Cardiac muscle cell (in vitro differentiated cells and primary cell): ENCODE results near the gene FAM174B. TPM values are rescaled to one million over a fixed set of nuclear protein-coding genes. Genes with fewer than 3 reads are reported as not detected.
A peak's percentile ranks its signal among the peaks of the same experiment; 100 is the strongest.

Experiments used
- DNase-seq, 2 donors: peaks; one replicate each; pipeline versions ENCODE4 v3.0.0 to v3.0.0-alpha.2; 2010 to 2017; ENCODE audit warnings: low read depth in 1 of 2, low spot score in 1 of 2
- H3K27ac ChIP-seq: fragments of 200-600 bp; sonication (generic); 2 replicates; pipeline ENCODE4 v1.5.1; 2016
- H3K27me3 ChIP-seq: fragments of 200-600 bp; sonication (generic); 2 replicates; pipeline ENCODE4 v1.6.0; 2016; ENCODE audit warnings: control low read depth
- H3K36me3 ChIP-seq: fragments of 200-600 bp; sonication (generic); 2 replicates; pipeline ENCODE4 v1.5.1; 2016; ENCODE audit warnings: control low read depth
- H3K4me1 ChIP-seq: fragments of 200-600 bp; sonication (generic); 2 replicates; pipeline ENCODE4 v1.8.1; 2017; ENCODE audit warnings: low read depth, mild to moderate bottlenecking, mixed run types
- H3K4me3 ChIP-seq: fragments of 200-600 bp; sonication (generic); 2 replicates; pipeline ENCODE4 v1.5.1; 2016; ENCODE audit warnings: mild to moderate bottlenecking
- H3K9me3 ChIP-seq: fragments of 200-600 bp; sonication (generic); 2 replicates; pipeline ENCODE4 v1.5.1; 2017; ENCODE audit warnings: low read depth, mild to moderate bottlenecking, control low read depth
- CTCF ChIP-seq: IDR thresholded peaks from 2 replicates; pipeline ENCODE4 v1.5.1; 2012; ENCODE audit warnings: low read depth, mild to moderate bottlenecking, low read length
- polyA plus RNA-seq: library from polyadenylated mRNA; unstranded; fragments of >200 nt; fragmentation: Nextera tagmentation; extraction: Ambion mirVana; gene quantifications from 2 replicates; pipeline ENCODE4 v1.2.1, GENCODE V29; 2016
- total RNA-seq: library from RNA; depleted of rRNA; stranded (reverse); fragments of >200 nt; gene quantifications from 2 replicates; pipeline ENCODE4 v1.2.3, GENCODE V29; 2016

FAM174B gene
- total and polyA plus RNA-seq, 2 experiments from 2014 or later: 9.3 to 30.2 TPM

GRCh38 chr15:92629975-92630626 is 25.5 kb downstream of the FAM174B start:
- Histone ChIP-seq H3K4me3 (no peak overlapping the region), H3K27me3 (no peaks in the 10 kb centered on the region), H3K9me3 (no peaks in the 10 kb centered on the region), H3K4me1 (no peaks in the 10 kb centered on the region), H3K36me3 (peaks cover 3% of the 10 kb centered on the region), H3K27ac (no peak overlapping the region)
- no peak for DNase-seq
- no peak for TF ChIP-seq CTCF

- no peak overlapping the region for H3K4me3 ChIP-seq
- H3K9me3 ChIP-seq: no peaks in the 10 kb centered on the region
- no peaks in the 10 kb centered on the region for H3K27me3 ChIP-seq
- DNase-seq: no peak
- H3K4me1 ChIP-seq: no peaks in the 10 kb centered on the region
- no peak overlapping the region for H3K27ac ChIP-seq
- peaks cover 3% of the 10 kb centered on the region for H3K36me3 ChIP-seq
- TF ChIP-seq CTCF: no peak
Observed at GRCh38 chr15:92629276-92629974, 26.1 kb downstream of the FAM174B start.

DNA sequence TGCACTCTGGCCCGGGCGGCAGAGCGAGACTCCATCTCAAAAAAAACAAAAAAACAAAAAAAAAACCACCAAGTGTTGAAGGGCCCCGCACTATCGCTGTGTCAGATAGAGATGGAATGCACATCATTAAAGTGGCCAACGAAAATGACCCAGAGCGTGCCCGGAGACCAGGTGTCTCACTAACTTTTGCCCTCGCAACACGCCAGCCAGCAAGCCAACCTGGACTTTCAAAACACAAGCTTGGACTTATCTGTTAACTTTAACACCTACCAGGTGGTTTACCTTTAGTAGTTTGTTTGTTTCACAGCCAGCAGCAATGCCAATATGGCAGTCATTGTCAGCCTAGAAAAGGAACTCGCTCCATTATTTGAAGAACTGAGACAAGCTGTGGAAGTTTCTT is 28.6 kb downstream of the FAM174B start:
- Histone ChIP-seq H3K27ac (no peak overlapping the region), H3K27me3 (no peaks in the 10 kb centered on the region), H3K9me3 (no peaks in the 10 kb centered on the region), H3K4me1 (peaks cover 9% of the 10 kb centered on the region), H3K36me3 (peaks cover 3% of the 10 kb centered on the region), H3K4me3 (no peak overlapping the region)
- TF ChIP-seq CTCF: no peak
- DNase-seq: no peak

- Histone ChIP-seq H3K27me3 (no peaks in the 10 kb centered on the region), H3K4me3 (no peak overlapping the region), H3K27ac (no peak overlapping the region), H3K9me3 (no peaks in the 10 kb centered on the region), H3K36me3 (peaks cover 3% of the 10 kb centered on the region), H3K4me1 (peaks cover 9% of the 10 kb centered on the region)
- peak in 1 of 2 donors; percentile 78 for DNase-seq
- TF ChIP-seq CTCF: no peak
Observed at GRCh38 chr15:92625251-92625980, 30.2 kb downstream of the FAM174B start.

- H3K4me3 ChIP-seq: no peak overlapping the region
- DNase-seq: peak in 1 of 2 donors; percentile 46
- no peak for TF ChIP-seq CTCF
- no peaks in the 10 kb centered on the region for H3K27me3 ChIP-seq
- no peak overlapping the region for H3K27ac ChIP-seq
- no peaks in the 10 kb centered on the region for H3K9me3 ChIP-seq
- peaks cover 9% of the 10 kb centered on the region for H3K4me1 ChIP-seq
- H3K36me3 ChIP-seq: no peaks in the 10 kb centered on the region
Observed at GRCh38 chr15:92624401-92624991, 31.1 kb downstream of the FAM174B start.
